ENCODE measurements around the gene CPA4. TPM values are rescaled to one million over a fixed set of nuclear protein-coding genes. Genes with fewer than 3 reads are reported as not detected.

CPA4 gene
- total RNA-seq, 1 donor, result 28.2 TPM

GRCh38 chr7:130345725-130346124 is 52.8 kb downstream of the CPA4 start:
- no peak overlapping the region for H2AFZ ChIP-seq (ENCODE audit: low read length)
- no peak for DNase-seq (ENCODE audit: insufficient read length, low spot score, missing footprints)
- no peak overlapping the region for H3K4me2 ChIP-seq (ENCODE audit: insufficient read depth, low read length)
- no peaks in the 10 kb centered on the region for H3K36me3 ChIP-seq (ENCODE audit: insufficient read depth, low read length)
- no peaks in the 10 kb centered on the region for H4K20me1 ChIP-seq (ENCODE audit: insufficient read depth, low read length)
- no peak overlapping the region for H3K27ac ChIP-seq (ENCODE audit: low read depth, low read length)
- no peak for TF ChIP-seq CTCF (IDR thresholded peaks at IDR 0.05; ENCODE audit: extremely low read depth, low read depth, low read length)
- H3K4me1 ChIP-seq (ENCODE audit: insufficient read depth, low read length), result no peaks in the 10 kb centered on the region
- H3K4me3 ChIP-seq (ENCODE audit: insufficient read depth, low read length), result no peak overlapping the region
- H3K9me3 ChIP-seq (ENCODE audit: low read depth, low read length), result no peaks in the 10 kb centered on the region
- H3K79me2 ChIP-seq (ENCODE audit: insufficient read depth, low read length), result no peaks in the 10 kb centered on the region
- no peaks in the 10 kb centered on the region for H3K27me3 ChIP-seq (ENCODE audit: insufficient read depth, low read length)

GRCh38 chr7:130346177-130346905 is 53.4 kb downstream of the CPA4 start:
- H3K36me3 ChIP-seq (ENCODE audit: insufficient read depth, low read length), result no peaks in the 10 kb centered on the region
- DNase-seq (ENCODE audit: insufficient read length, low spot score, missing footprints), result no peak
- no peak overlapping the region for H3K4me3 ChIP-seq (ENCODE audit: insufficient read depth, low read length)
- no peaks in the 10 kb centered on the region for H3K79me2 ChIP-seq (ENCODE audit: insufficient read depth, low read length)
- H3K27ac ChIP-seq (ENCODE audit: low read depth, low read length), result no peak overlapping the region
- H3K4me2 ChIP-seq (ENCODE audit: insufficient read depth, low read length), result no peak overlapping the region
- no peaks in the 10 kb centered on the region for H3K9me3 ChIP-seq (ENCODE audit: low read depth, low read length)
- no peak for TF ChIP-seq CTCF (IDR thresholded peaks at IDR 0.05; ENCODE audit: extremely low read depth, low read depth, low read length)
- H2AFZ ChIP-seq (ENCODE audit: low read length), result no peak overlapping the region
- H3K4me1 ChIP-seq (ENCODE audit: insufficient read depth, low read length), result no peaks in the 10 kb centered on the region
- no peaks in the 10 kb centered on the region for H3K27me3 ChIP-seq (ENCODE audit: insufficient read depth, low read length)
- no peaks in the 10 kb centered on the region for H4K20me1 ChIP-seq (ENCODE audit: insufficient read depth, low read length)

GRCh38 chr7:130346941-130347340 is 54.0 kb downstream of the CPA4 start:
- Histone ChIP-seq H3K4me2 (ENCODE audit: insufficient read depth, low read length) (no peak overlapping the region), H4K20me1 (ENCODE audit: insufficient read depth, low read length) (no peaks in the 10 kb centered on the region), H3K4me1 (ENCODE audit: insufficient read depth, low read length) (no peaks in the 10 kb centered on the region), H2AFZ (ENCODE audit: low read length) (no peak overlapping the region), H3K36me3 (ENCODE audit: insufficient read depth, low read length) (no peaks in the 10 kb centered on the region), H3K9me3 (ENCODE audit: low read depth, low read length) (no peaks in the 10 kb centered on the region), H3K79me2 (ENCODE audit: insufficient read depth, low read length) (no peaks in the 10 kb centered on the region), H3K27me3 (ENCODE audit: insufficient read depth, low read length) (no peaks in the 10 kb centered on the region), H3K4me3 (ENCODE audit: insufficient read depth, low read length) (no peak overlapping the region), H3K27ac (ENCODE audit: low read depth, low read length) (no peak overlapping the region)
- TF ChIP-seq CTCF (IDR thresholded peaks at IDR 0.05; ENCODE audit: extremely low read depth, low read depth, low read length), result no peak
- DNase-seq (ENCODE audit: insufficient read length, low spot score, missing footprints), result no peak

GRCh38 chr7:130349911-130350782 is 57.2 kb downstream of the CPA4 start:
- no peaks in the 10 kb centered on the region for H3K79me2 ChIP-seq (ENCODE audit: insufficient read depth, low read length)
- peak overlapping the region; percentile 38 for H2AFZ ChIP-seq (ENCODE audit: low read length)
- H3K27me3 ChIP-seq (ENCODE audit: insufficient read depth, low read length), result no peaks in the 10 kb centered on the region
- H3K4me3 ChIP-seq (ENCODE audit: insufficient read depth, low read length), result no peak overlapping the region
- H3K4me1 ChIP-seq (ENCODE audit: insufficient read depth, low read length), result peaks cover 11% of the 10 kb centered on the region
- DNase-seq (ENCODE audit: insufficient read length, low spot score, missing footprints), result peak; percentile 25
- H3K4me2 ChIP-seq (ENCODE audit: insufficient read depth, low read length), result no peak overlapping the region
- no peaks in the 10 kb centered on the region for H3K9me3 ChIP-seq (ENCODE audit: low read depth, low read length)
- H3K36me3 ChIP-seq (ENCODE audit: insufficient read depth, low read length), result no peaks in the 10 kb centered on the region
- TF ChIP-seq CTCF (IDR thresholded peaks at IDR 0.05; ENCODE audit: extremely low read depth, low read depth, low read length), result no peak
- no peaks in the 10 kb centered on the region for H4K20me1 ChIP-seq (ENCODE audit: insufficient read depth, low read length)
- no peak overlapping the region for H3K27ac ChIP-seq (ENCODE audit: low read depth, low read length)
